NB4 (cell line): Measurements from ENCODE around the gene FBXO9.
"Not testable (repeated sequence)": the region's sequence is repeated elsewhere in the genome, so short reads cannot be mapped to it uniquely, and the experiment has no call there.

ENCODE experiments used
- DNase-seq: peaks from one replicate; pipeline ENCODE4 v3.0.0; 2010; ENCODE audit warnings: low read depth
- H3K4me3 ChIP-seq: one replicate; pipeline ENCODE4 v1.5.1; 2011; ENCODE audit warnings: mild to moderate bottlenecking, low read depth, low read length, moderate library complexity
- CTCF ChIP-seq: IDR thresholded peaks from one replicate; pipeline ENCODE4 v1.5.1; 2012; ENCODE audit warnings: low read depth, low read length
- MYC ChIP-seq: IDR thresholded peaks from 2 replicates; pipeline ENCODE4 v1.6.1; 2011; ENCODE audit warnings: low read depth, low read length
- POLR2A ChIP-seq: IDR thresholded peaks from 2 replicates; pipeline ENCODE4 v1.6.1; 2011; ENCODE audit warnings: mild to moderate bottlenecking; ENCODE audit not compliant: insufficient read length; ENCODE audit errors: extremely low read depth
- TF ChIP-seq, protein P1 (sequence below): IDR thresholded peaks from 2 replicates; pipeline ENCODE4 v1.6.1; 2011; ENCODE audit warnings: low read depth, low read length

Gene FBXO9

DNA sequence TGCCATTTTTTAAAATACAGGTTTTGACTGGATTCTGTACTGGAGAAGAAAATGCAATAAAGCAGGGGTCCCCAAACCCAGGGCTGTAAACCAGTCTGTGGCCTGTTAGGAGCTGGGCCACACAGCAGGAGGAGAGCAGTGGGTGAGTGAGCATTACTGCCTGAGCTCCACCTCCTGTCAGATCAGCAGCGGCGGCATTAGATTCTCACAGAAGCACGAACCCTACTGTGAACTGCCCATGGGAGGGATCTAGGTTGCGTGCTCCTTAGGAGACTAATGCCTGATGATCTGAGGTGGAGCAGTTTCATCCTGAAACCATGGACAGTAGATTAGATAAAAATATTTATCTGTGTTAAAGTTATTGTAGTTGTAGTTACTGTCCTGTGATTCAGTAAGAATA, 21.1 kb upstream of the FBXO9 start:
- no peak for DNase-seq
- TF ChIP-seq, protein P1, sequence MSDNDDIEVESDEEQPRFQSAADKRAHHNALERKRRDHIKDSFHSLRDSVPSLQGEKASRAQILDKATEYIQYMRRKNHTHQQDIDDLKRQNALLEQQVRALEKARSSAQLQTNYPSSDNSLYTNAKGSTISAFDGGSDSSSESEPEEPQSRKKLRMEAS = no peak
- no peak for TF ChIP-seq POLR2A
- no peak for TF ChIP-seq CTCF
- no peak for TF ChIP-seq MYC
- no peak overlapping the region for H3K4me3 ChIP-seq

- no peak for DNase-seq
- H3K4me3 ChIP-seq = no peak overlapping the region
- TF ChIP-seq MYC (no peak), CTCF (no peak), POLR2A (no peak)
- TF ChIP-seq, protein P1 = no peak
Measured at GRCh38 chr6:53044572-53044971, 20.6 kb upstream of the FBXO9 start.

DNA sequence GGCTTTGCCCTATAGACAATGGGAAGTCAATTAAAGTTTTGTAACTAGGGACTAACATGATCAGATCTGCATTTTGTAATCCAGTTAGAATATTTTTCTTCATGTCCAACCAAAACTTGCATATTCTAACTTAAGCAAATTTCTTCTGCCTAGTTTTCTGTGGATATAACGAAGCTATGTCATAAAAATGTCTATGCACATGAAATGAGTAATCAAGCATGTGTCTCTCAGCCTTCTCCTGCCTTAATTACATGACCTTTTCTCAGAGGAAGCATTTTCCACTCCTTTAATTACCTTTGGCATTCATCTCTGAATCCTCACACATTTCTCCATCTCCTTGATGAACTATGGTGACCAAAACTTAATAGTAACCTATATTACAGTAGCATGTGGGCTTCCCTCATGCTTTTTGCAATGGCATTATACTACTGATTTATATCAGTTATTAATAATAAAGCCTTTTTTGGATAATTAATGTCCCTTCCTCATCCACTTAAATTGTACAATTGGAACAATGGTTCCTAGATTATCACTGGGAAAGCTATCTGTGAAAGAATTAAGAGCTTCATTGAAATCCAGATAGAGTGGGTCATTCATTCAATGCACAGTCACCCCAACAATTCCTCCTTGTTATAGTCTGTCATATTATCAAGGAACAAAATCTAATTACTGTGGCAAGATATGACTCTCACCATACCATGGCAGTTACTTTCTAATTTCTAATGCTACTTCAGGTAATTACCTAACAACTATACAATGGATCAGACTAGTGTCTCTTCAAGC, 19.1 kb upstream of the FBXO9 start:
- DNase-seq = no peak
- H3K4me3 ChIP-seq = no peak overlapping the region
- TF ChIP-seq MYC (no peak), POLR2A (no peak), CTCF (no peak)
- TF ChIP-seq, protein P1 = no peak

GRCh38 chr6:53048431-53049195, 16.6 kb upstream of the FBXO9 start:
- no peak for TF ChIP-seq MYC
- no peak for TF ChIP-seq CTCF
- TF ChIP-seq, protein P1 = no peak
- TF ChIP-seq POLR2A = no peak
- H3K4me3 ChIP-seq = peak overlapping the region; percentile 19
- peak; percentile 81 for DNase-seq

GRCh38 chr6:53049415-53049814, 15.8 kb upstream of the FBXO9 start:
- no peak for DNase-seq

GRCh38 chr6:53052152-53052551, 13.1 kb upstream of the FBXO9 start:
- DNase-seq = not testable (repeated sequence)

More at GRCh38 chr6:53049415-53049814, 15.8 kb upstream of the FBXO9 start:
- no peak overlapping the region for H3K4me3 ChIP-seq
- TF ChIP-seq MYC = no peak
- TF ChIP-seq POLR2A = no peak
- TF ChIP-seq, protein P1 = no peak
- no peak for TF ChIP-seq CTCF

More at GRCh38 chr6:53052152-53052551, 13.1 kb upstream of the FBXO9 start:
- not testable (repeated sequence) for H3K4me3 ChIP-seq
